Fibroblast of lung (primary cell): ENCODE measurements around the gene LDLRAD3. TPM values are rescaled to one million over a fixed set of nuclear protein-coding genes. Genes with fewer than 3 reads are reported as not detected.
A peak's percentile ranks its signal among the peaks of the same experiment; 100 is the strongest.

Experiments
- DNase-seq, 2 donors: peaks; one replicate each; pipeline versions ENCODE4 v3.0.0 to v3.0.0-alpha.2; 2010; ENCODE audit warnings: low read depth in 2 of 2
- H2AFZ ChIP-seq: 2 replicates; pipeline ENCODE4 v1.5.1; 2012; ENCODE audit warnings: low read length, control low read depth, inconsistent platforms
- H3K27ac ChIP-seq: 2 replicates; pipeline ENCODE4 v1.5.1; 2011; ENCODE audit warnings: low read length, control low read depth; ENCODE audit not compliant: insufficient read depth
- H3K27me3 ChIP-seq: 2 replicates; pipeline ENCODE4 v1.5.1; 2011; ENCODE audit warnings: mild to moderate bottlenecking, low read length; ENCODE audit not compliant: control insufficient read depth, insufficient read depth
- H3K36me3 ChIP-seq: 2 replicates; pipeline ENCODE4 v1.5.1; 2011; ENCODE audit warnings: low read length; ENCODE audit not compliant: control insufficient read depth, insufficient read depth
- H3K4me1 ChIP-seq: 2 replicates; pipeline ENCODE4 v1.5.1; 2011; ENCODE audit warnings: low read length; ENCODE audit not compliant: control insufficient read depth, insufficient read depth; ENCODE audit errors: extremely low read depth
- H3K4me2 ChIP-seq: 2 replicates; pipeline ENCODE4 v1.5.1; 2011; ENCODE audit warnings: low read length, control low read depth; ENCODE audit not compliant: insufficient read depth; ENCODE audit errors: extremely low read depth
- H3K4me3 ChIP-seq, 4 experiments: fragments of 200-600 bp in 1 of 4; sonication (generic) in 1 of 4; replicated peaks in 1 of 4; 2 replicates each; pipeline ENCODE4 v1.5.1; 2011 to 2016; ENCODE audit warnings: low read length in 4 of 4, low read depth in 3 of 4, mild to moderate bottlenecking in 3 of 4, control low read depth in 2 of 4, inconsistent platforms in 1 of 4, mixed read lengths in 1 of 4; ENCODE audit not compliant: insufficient read depth in 1 of 4; ENCODE audit errors: control extremely low read depth in 1 of 4
- H3K79me2 ChIP-seq: 2 replicates; pipeline ENCODE4 v1.5.1; 2012; ENCODE audit warnings: mild to moderate bottlenecking, low read length, inconsistent platforms; ENCODE audit not compliant: control insufficient read depth, insufficient read depth
- H3K9ac ChIP-seq: 2 replicates; pipeline ENCODE4 v1.5.1; 2011; ENCODE audit warnings: mild to moderate bottlenecking, low read length, control low read depth; ENCODE audit not compliant: insufficient read depth
- H3K9me3 ChIP-seq: 2 replicates; pipeline ENCODE4 v1.5.1; 2012; ENCODE audit warnings: low read depth, low read length; ENCODE audit not compliant: control insufficient read depth, insufficient read depth
- H4K20me1 ChIP-seq: 2 replicates; pipeline ENCODE4 v1.5.1; 2011; ENCODE audit warnings: low read length; ENCODE audit not compliant: control insufficient read depth, insufficient read depth; ENCODE audit errors: extremely low read depth
- CTCF ChIP-seq, 2 donors: IDR thresholded peaks in 1 of 2; conservative IDR thresholded peaks in 1 of 2; 1 replicate in 1 of 2; 2 replicates in 1 of 2; pipeline ENCODE4 v1.5.1; 2011 to 2012; ENCODE audit warnings: low read length in 2 of 2, control low read depth in 1 of 2, inconsistent platforms in 1 of 2, low read depth in 1 of 2, mild to moderate bottlenecking in 1 of 2
- EZH2 ChIP-seq: IDR thresholded peaks from 2 replicates; pipeline ENCODE4 v1.5.1; 2012; ENCODE audit warnings: low read length, control low read depth, mild to moderate bottlenecking; ENCODE audit errors: missing control alignments
- polyA plus RNA-seq, 2 donors: library from polyadenylated mRNA; depleted of rRNA in 1 of 2; stranded (reverse) in 1 of 2; unstranded in 1 of 2; fragments of >200 nt; gene quantifications; 2 replicates each; pipeline ENCODE4 v1.2.1, GENCODE V29; 2011 to 2012; ENCODE audit warnings: missing spikeins in 1 of 2
- total RNA-seq: library from RNA; depleted of rRNA; stranded (reverse); fragments of >200 nt; gene quantifications from 2 replicates; pipeline ENCODE4 v1.2.1, GENCODE V29; 2014

The LDLRAD3 gene
- total and polyA plus RNA-seq, 2 donors (not counting 1 experiment from before 2014, with no cell fraction given), result 3.8 to 7.8 TPM

- H3K4me3 ChIP-seq, result no peak overlapping the region
- H3K27ac ChIP-seq, result no peak overlapping the region
- no peaks in the 10 kb centered on the region for H3K27me3 ChIP-seq
- H4K20me1 ChIP-seq, result no peaks in the 10 kb centered on the region
- no peak overlapping the region for H3K4me2 ChIP-seq
- H3K9me3 ChIP-seq, result no peaks in the 10 kb centered on the region
- no peak overlapping the region for H3K9ac ChIP-seq
- H3K4me1 ChIP-seq, result no peaks in the 10 kb centered on the region
- H3K36me3 ChIP-seq, result no peaks in the 10 kb centered on the region
- no peak for TF ChIP-seq EZH2
- no peak for TF ChIP-seq CTCF (conservative IDR thresholded peaks at IDR 0.05 in 1 of 2, IDR thresholded peaks at IDR 0.05 in 1 of 2; ENCODE audit: low read depth in 1 of 2, low read length in 2 of 2)
- no peak for DNase-seq
- H3K79me2 ChIP-seq, result no peaks in the 10 kb centered on the region
- no peak overlapping the region for H2AFZ ChIP-seq
Measured at GRCh38 chr11:36046932-36047331, 103.1 kb downstream of the LDLRAD3 start.

- H3K27me3 ChIP-seq, result no peaks in the 10 kb centered on the region
- no peak overlapping the region for H3K27ac ChIP-seq
- no peaks in the 10 kb centered on the region for H4K20me1 ChIP-seq
- no peak overlapping the region for H3K4me3 ChIP-seq
- no peaks in the 10 kb centered on the region for H3K9me3 ChIP-seq
- H3K4me2 ChIP-seq, result no peak overlapping the region
- no peaks in the 10 kb centered on the region for H3K36me3 ChIP-seq
- TF ChIP-seq EZH2 (no peak), CTCF (conservative IDR thresholded peaks at IDR 0.05 in 1 of 2, IDR thresholded peaks at IDR 0.05 in 1 of 2; ENCODE audit: low read depth in 1 of 2, low read length in 2 of 2) (no peak)
- no peaks in the 10 kb centered on the region for H3K79me2 ChIP-seq
- H3K4me1 ChIP-seq, result no peaks in the 10 kb centered on the region
- H3K9ac ChIP-seq, result no peak overlapping the region
- no peak overlapping the region for H2AFZ ChIP-seq
- DNase-seq, result no peak
Measured at GRCh38 chr11:36047344-36047743, 103.5 kb downstream of the LDLRAD3 start.

GRCh38 chr11:36048496-36049247 is 104.8 kb downstream of the LDLRAD3 start:
- peak; percentile 51 to 64 for DNase-seq

More at GRCh38 chr11:36048496-36049247, 104.8 kb downstream of the LDLRAD3 start:
- H3K27me3 ChIP-seq, result no peaks in the 10 kb centered on the region
- H3K4me3 ChIP-seq, result no peak overlapping the region
- H3K4me1 ChIP-seq, result no peaks in the 10 kb centered on the region
- no peaks in the 10 kb centered on the region for H3K79me2 ChIP-seq
- no peaks in the 10 kb centered on the region for H3K36me3 ChIP-seq
- H3K4me2 ChIP-seq, result no peak overlapping the region
- no peaks in the 10 kb centered on the region for H3K9me3 ChIP-seq
- H3K27ac ChIP-seq, result no peak overlapping the region
- no peak overlapping the region for H3K9ac ChIP-seq
- no peak for TF ChIP-seq EZH2
- TF ChIP-seq CTCF (conservative IDR thresholded peaks at IDR 0.05 in 1 of 2, IDR thresholded peaks at IDR 0.05 in 1 of 2; ENCODE audit: low read depth in 1 of 2, low read length in 2 of 2), result no peak
- H4K20me1 ChIP-seq, result no peaks in the 10 kb centered on the region
- no peak overlapping the region for H2AFZ ChIP-seq
